Panc1 (cell line): ENCODE data around the gene FIBCD1. TPM values are rescaled to one million over a fixed set of nuclear protein-coding genes. Genes with fewer than 3 reads are reported as not detected.

Source experiments
- ATAC-seq: fragments of 200-7000 bp; cut with Tn5 transposase; 2 replicates; pipeline ENCODE4 v1.9.1; 2020; ENCODE audit warnings: mild to moderate bottlenecking, moderate library complexity
- BruUV-seq: library from RNA; stranded (reverse); fragments of 400-500 nt; replicated peaks from 2 replicates; lab custom pipeline; 2021; lab: Mats Ljungman, UMichigan
- CTCF ChIA-PET: fragments of 300-600 bp; sonication (Branson Sonifier 250); formaldehyde crosslinking; loops from one replicate; lab custom pipeline; 2022; ENCODE audit warnings: antibody characterized with exemption; lab: Charles Lee
- POLR2A ChIA-PET: fragments of 300-600 bp; sonication (Branson Sonifier 250); formaldehyde crosslinking; loops from one replicate; lab custom pipeline; 2022; ENCODE audit warnings: antibody characterized with exemption; lab: Charles Lee
- DNase-seq: peaks from one replicate; pipeline ENCODE4 v3.0.0-alpha.2; 2010; ENCODE audit warnings: low read depth, low spot score
- H3K27ac ChIP-seq: 2 replicates; pipeline ENCODE4 v1.5.1; 2011; ENCODE audit warnings: mild to moderate bottlenecking, low read length, inconsistent platforms
- H3K27me3 ChIP-seq: fragments of 200-500 bp; sonication (Bioruptor generic); 2 replicates; pipeline ENCODE4 v1.6.0; 2014; ENCODE audit warnings: low read length, inconsistent platforms; ENCODE audit not compliant: control insufficient read depth, insufficient read depth
- H3K36me3 ChIP-seq: fragments of 200-500 bp; sonication (Bioruptor generic); 2 replicates; pipeline ENCODE4 v1.5.1; 2014; ENCODE audit warnings: inconsistent platforms, mild to moderate bottlenecking, low read length, moderate library complexity; ENCODE audit not compliant: control insufficient read depth, insufficient read depth
- H3K4me1 ChIP-seq: 2 replicates; pipeline ENCODE4 v1.5.1; 2011; ENCODE audit warnings: inconsistent platforms, mild to moderate bottlenecking, low read length, moderate library complexity; ENCODE audit not compliant: control insufficient read depth, insufficient read depth
- H3K4me3 ChIP-seq, 2 experiments: 2 replicates each; pipeline ENCODE4 v1.5.1; 2011 to 2012; ENCODE audit warnings: low read depth in 2 of 2, low read length in 2 of 2, mild to moderate bottlenecking in 2 of 2, inconsistent platforms in 1 of 2, moderate library complexity in 1 of 2
- H3K9me3 ChIP-seq: fragments of 200-500 bp; sonication (Bioruptor generic); 2 replicates; pipeline ENCODE4 v1.5.1; 2014; ENCODE audit warnings: low read depth, mild to moderate bottlenecking, inconsistent platforms, low read length, moderate library complexity; ENCODE audit not compliant: control insufficient read depth, insufficient read depth
- CTCF ChIP-seq: fragments of 450-650 bp; IDR thresholded peaks from 2 replicates; pipeline ENCODE4 v1.5.1; 2017; ENCODE audit warnings: mild to moderate bottlenecking
- POLR2AphosphoS5 ChIP-seq: IDR thresholded peaks from 2 replicates; pipeline ENCODE4 v1.6.1; 2012; ENCODE audit warnings: mild to moderate bottlenecking, low read depth, low read length, moderate library complexity
- REST ChIP-seq, 2 experiments: IDR thresholded peaks; 2 replicates each; pipeline ENCODE4 v1.6.1; 2011 to 2012; ENCODE audit warnings: low read depth in 2 of 2, control low read depth in 1 of 2, low read length in 1 of 2, mild to moderate bottlenecking in 1 of 2, moderate library complexity in 1 of 2; ENCODE audit not compliant: insufficient read depth in 1 of 2
- SIN3A ChIP-seq: IDR thresholded peaks from 2 replicates; pipeline ENCODE4 v1.6.1; 2012; ENCODE audit warnings: low read depth, mild to moderate bottlenecking, low read length, moderate library complexity, borderline replicate concordance; ENCODE audit not compliant: insufficient read depth
- TCF7L2 ChIP-seq: IDR thresholded peaks from 2 replicates; pipeline ENCODE4 v1.6.1; 2011; ENCODE audit warnings: mild to moderate bottlenecking, low read depth, low read length, inconsistent platforms
- in situ Hi-C: cut with HindIII; loops from 2 replicates; pipeline ENCODE4 v1.10.0; 2016; ENCODE audit warnings: low sequenced_read_pairs, low pct_unique_long_range_greater_than_20kb
- intact Hi-C: fragments of 100-400 bp; cut with micrococcal nuclease; formaldehyde crosslinking; loops from one replicate; pipeline ENCODE4 v1.10.0; 2022; ENCODE audit not compliant: unreplicated experiment
- total RNA-seq: library from RNA; stranded (reverse); gene quantifications from one replicate; pipeline ENCODE4 v1.2.1, GENCODE V29; 2021; ENCODE audit not compliant: unreplicated experiment

The FIBCD1 gene
- total RNA-seq, 1 experiment from 2014 or later = 16.3 TPM

GRCh38 chr9:130930132-130930803 lies 8.8 kb downstream of the FIBCD1 start:
- no TSS peak for BruUV-seq
- H3K4me1 ChIP-seq = peaks cover 24% of the 10 kb centered on the region
- POLR2A ChIA-PET = no interaction called here
- in situ Hi-C loops (no loop called here), intact Hi-C loops (no loop called here)
- no peak for ATAC-seq
- H3K4me3 ChIP-seq = no peak overlapping the region
- no peak overlapping the region for H3K27ac ChIP-seq
- no peaks in the 10 kb centered on the region for H3K9me3 ChIP-seq
- CTCF ChIA-PET = no interaction called here
- DNase-seq = no peak
- no peak for TF ChIP-seq CTCF
- TF ChIP-seq SIN3A = no peak
- TF ChIP-seq POLR2AphosphoS5 = no peak
- TF ChIP-seq REST (IDR thresholded peaks at IDR 0.05; ENCODE audit: insufficient read depth in 1 of 2, low read depth in 2 of 2, low read length in 1 of 2) = no peak
- TF ChIP-seq TCF7L2 = no peak
- H3K36me3 ChIP-seq = no peaks in the 10 kb centered on the region
- no peaks in the 10 kb centered on the region for H3K27me3 ChIP-seq

GRCh38 chr9:130929571-130930038 lies 9.4 kb downstream of the FIBCD1 start:
- CTCF ChIA-PET = no interaction called here
- in situ Hi-C loops = no loop called here

More at GRCh38 chr9:130929571-130930038, 9.4 kb downstream of the FIBCD1 start:
- Histone ChIP-seq H3K4me1 (peaks cover 22% of the 10 kb centered on the region), H3K27ac (no peak overlapping the region), H3K27me3 (no peaks in the 10 kb centered on the region), H3K9me3 (no peaks in the 10 kb centered on the region), H3K4me3 (no peak overlapping the region), H3K36me3 (no peaks in the 10 kb centered on the region)
- BruUV-seq = no TSS peak
- no peak for DNase-seq
- POLR2A ChIA-PET = no interaction called here
- TF ChIP-seq SIN3A (no peak), CTCF (no peak), POLR2AphosphoS5 (no peak), TCF7L2 (no peak), REST (IDR thresholded peaks at IDR 0.05; ENCODE audit: insufficient read depth in 1 of 2, low read depth in 2 of 2, low read length in 1 of 2) (no peak)
- no peak for ATAC-seq
- intact Hi-C loops = no loop called here
